B cell (primary cell): ENCODE results near the gene ARHGAP26.

ENCODE experiments used
- EZH2 ChIP-seq: IDR thresholded peaks from 2 replicates; pipeline ENCODE4 v1.6.1; 2012; ENCODE audit warnings: borderline replicate concordance, low read depth, mild to moderate bottlenecking, moderate library complexity, low read length; ENCODE audit not compliant: insufficient read depth, poor library complexity, severe bottlenecking
- TF ChIP-seq, protein P1 (sequence below): fragments of 200-600 bp; IDR thresholded peaks from one replicate; pipeline ENCODE4 v1.8.0; 2022; ENCODE audit warnings: antibody characterized with exemption, mild to moderate bottlenecking

GRCh38 chr5:142819825-142820224, 49.6 kb downstream of the ARHGAP26 start:
- TF ChIP-seq, protein P1, sequence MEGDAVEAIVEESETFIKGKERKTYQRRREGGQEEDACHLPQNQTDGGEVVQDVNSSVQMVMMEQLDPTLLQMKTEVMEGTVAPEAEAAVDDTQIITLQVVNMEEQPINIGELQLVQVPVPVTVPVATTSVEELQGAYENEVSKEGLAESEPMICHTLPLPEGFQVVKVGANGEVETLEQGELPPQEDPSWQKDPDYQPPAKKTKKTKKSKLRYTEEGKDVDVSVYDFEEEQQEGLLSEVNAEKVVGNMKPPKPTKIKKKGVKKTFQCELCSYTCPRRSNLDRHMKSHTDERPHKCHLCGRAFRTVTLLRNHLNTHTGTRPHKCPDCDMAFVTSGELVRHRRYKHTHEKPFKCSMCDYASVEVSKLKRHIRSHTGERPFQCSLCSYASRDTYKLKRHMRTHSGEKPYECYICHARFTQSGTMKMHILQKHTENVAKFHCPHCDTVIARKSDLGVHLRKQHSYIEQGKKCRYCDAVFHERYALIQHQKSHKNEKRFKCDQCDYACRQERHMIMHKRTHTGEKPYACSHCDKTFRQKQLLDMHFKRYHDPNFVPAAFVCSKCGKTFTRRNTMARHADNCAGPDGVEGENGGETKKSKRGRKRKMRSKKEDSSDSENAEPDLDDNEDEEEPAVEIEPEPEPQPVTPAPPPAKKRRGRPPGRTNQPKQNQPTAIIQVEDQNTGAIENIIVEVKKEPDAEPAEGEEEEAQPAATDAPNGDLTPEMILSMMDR, result no peak
- no peak for TF ChIP-seq EZH2
